Activated CD4-positive, alpha-beta memory T cell treated with anti-CD3 and anti-CD28 coated beads for 36 hours (primary cell): ENCODE data around the gene PRKCQ. TPM values are rescaled to one million over a fixed set of nuclear protein-coding genes. Genes with fewer than 3 reads are reported as not detected.

Experiments used
- CTCF ChIA-PET: fragments of 350-600 bp; sonication (Branson Sonifier 250); formaldehyde crosslinking; loops from one replicate; lab custom pipeline; 2021; ENCODE audit warnings: antibody characterized with exemption, inconsistent platforms; lab: Charles Lee
- POLR2A ChIA-PET: fragments of 350-600 bp; sonication (Branson Sonifier 250); formaldehyde crosslinking; loops from one replicate; lab custom pipeline; 2021; ENCODE audit warnings: antibody characterized with exemption; lab: Charles Lee
- DNase-seq: peaks from one replicate; pipeline ENCODE4 v3.0.0-alpha.2; 2020
- H3K27ac Mint-ChIP-seq: one replicate; pipeline ENCODE4 v1.8.0; 2021; ENCODE audit warnings: mixed read lengths
- H3K27me3 Mint-ChIP-seq: one replicate; pipeline ENCODE4 v1.8.0; 2021; ENCODE audit warnings: mixed read lengths
- H3K36me3 Mint-ChIP-seq: one replicate; pipeline ENCODE4 v1.8.0; 2021; ENCODE audit warnings: mixed read lengths
- H3K4me1 Mint-ChIP-seq: one replicate; pipeline ENCODE4 v1.8.0; 2021; ENCODE audit warnings: low read depth, mixed read lengths
- H3K4me3 Mint-ChIP-seq: one replicate; pipeline ENCODE4 v1.8.0; 2021; ENCODE audit warnings: mild to moderate bottlenecking, mixed read lengths
- H3K9me3 Mint-ChIP-seq: one replicate; pipeline ENCODE4 v1.8.0; 2021; ENCODE audit warnings: mixed read lengths
- intact Hi-C: fragments of 100-400 bp; cut with micrococcal nuclease; formaldehyde crosslinking; loops from one replicate; pipeline ENCODE4 v1.15.1; 2023
- total RNA-seq, 2 experiments: library from RNA; stranded (reverse); gene quantifications; one replicate each; pipeline ENCODE4 v1.2.3, GENCODE V29; 2021

PRKCQ gene
- total RNA-seq, 2 experiments from 2014 or later, result 44.3 to 45.2 TPM

DNA sequence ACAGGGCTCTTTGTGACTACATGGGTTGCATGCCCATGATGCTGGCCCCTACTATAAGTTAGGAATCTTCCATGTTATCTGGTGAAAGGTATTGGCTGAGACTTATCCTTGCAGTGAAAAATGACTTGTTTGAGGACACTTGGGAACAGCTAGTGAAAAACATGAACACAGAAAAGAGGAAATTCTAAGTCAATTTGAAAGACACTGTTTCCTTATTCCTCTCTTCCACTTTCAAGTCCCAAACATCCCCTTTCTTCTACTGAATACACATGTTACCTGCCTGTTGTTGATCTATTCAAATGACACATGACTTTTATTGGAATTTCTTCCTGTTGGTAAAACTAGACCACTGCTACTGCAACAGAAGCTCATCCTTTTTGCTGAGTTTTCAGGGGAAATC is 29.5 kb upstream of the PRKCQ start:
- H3K27me3 Mint-ChIP-seq, result no peaks in the 10 kb centered on the region
- intact Hi-C loops, result loop anchor here (5.0 kb wide), 1 partner anchor 337 kb away; no protein-coding TSS in a partner anchor
- CTCF ChIA-PET, result interaction anchor here (1.5 kb wide), 1 partner anchor 8 kb away, joined by 3 read pairs; no protein-coding TSS in a partner anchor
- H3K9me3 Mint-ChIP-seq, result peaks cover 19% of the 10 kb centered on the region
- no peak overlapping the region for H3K4me3 Mint-ChIP-seq
- peaks cover 76% of the 10 kb centered on the region for H3K4me1 Mint-ChIP-seq
- H3K27ac Mint-ChIP-seq, result peak overlapping the region; percentile 77
- DNase-seq, result no peak
- H3K36me3 Mint-ChIP-seq, result peaks cover 29% of the 10 kb centered on the region
- POLR2A ChIA-PET, result interaction anchor here (1.3 to 2.8 kb wide), 2 partner anchors 21 to 28 kb away, joined by 4 to 15 read pairs; no protein-coding TSS in a partner anchor

DNA sequence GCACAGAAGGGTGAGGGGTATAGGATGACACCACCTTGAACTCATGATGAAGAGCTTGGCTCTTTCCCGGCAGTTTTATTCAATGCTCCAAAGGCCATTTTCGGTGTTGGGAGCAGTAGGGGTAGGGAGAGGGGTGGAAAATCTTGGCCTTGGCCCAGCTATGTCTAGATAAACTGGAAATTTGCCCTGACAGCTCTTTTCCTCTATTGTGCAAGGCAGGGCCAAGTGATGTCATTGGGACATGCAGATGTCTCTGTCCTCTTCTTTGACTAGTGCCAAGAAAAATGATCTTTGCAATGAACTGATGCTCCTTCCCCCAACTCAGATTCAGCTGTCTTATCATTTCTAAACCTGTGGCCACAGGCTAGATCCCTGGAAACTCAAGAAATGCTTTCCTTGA is 27.7 kb upstream of the PRKCQ start:
- POLR2A ChIA-PET, result interaction anchor here (0.7 to 2.8 kb wide), 4 partner anchors 11 to 77 kb away, joined by 3 to 15 read pairs (median 4); no protein-coding TSS in a partner anchor
- CTCF ChIA-PET, result interaction anchor here (1.0 to 1.9 kb wide), 5 partner anchors 12 to 59 kb away, joined by 3 to 9 read pairs (median 6); no protein-coding TSS in a partner anchor
- Mint-ChIP-seq H3K36me3 (peaks cover 22% of the 10 kb centered on the region), H3K9me3 (peaks cover 8% of the 10 kb centered on the region), H3K27ac (peak overlapping the region; percentile 90), H3K27me3 (no peaks in the 10 kb centered on the region), H3K4me1 (peaks cover 62% of the 10 kb centered on the region), H3K4me3 (peak overlapping the region; percentile 58)
- no peak for DNase-seq
- intact Hi-C loops, result loop anchor here (1.0 to 5.0 kb wide), 2 partner anchors 10 to 335 kb away; no protein-coding TSS in a partner anchor

DNA sequence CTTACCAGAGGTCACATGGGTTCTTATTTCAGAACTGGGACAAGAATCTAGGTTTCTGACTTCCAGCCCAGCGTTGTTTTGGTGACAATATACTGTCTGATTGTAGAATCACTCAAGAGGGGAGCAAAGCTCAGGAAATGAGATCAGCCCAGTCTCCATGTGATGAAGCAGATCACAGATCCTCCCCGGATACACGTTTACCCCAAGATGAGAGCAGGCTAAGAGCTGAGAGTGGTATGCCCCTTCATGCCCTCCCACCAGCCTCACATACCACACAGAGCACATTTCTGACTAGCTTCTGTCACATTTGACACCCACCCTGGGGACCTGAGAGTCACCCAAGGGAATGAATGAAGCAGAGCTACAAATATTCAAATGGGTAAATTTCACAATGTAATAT is 27.1 kb upstream of the PRKCQ start:
- peak; percentile 80 for DNase-seq
- Mint-ChIP-seq H3K4me3 (peak overlapping the region; percentile 58), H3K36me3 (peaks cover 22% of the 10 kb centered on the region), H3K27ac (peak overlapping the region; percentile 90), H3K4me1 (peaks cover 61% of the 10 kb centered on the region), H3K9me3 (peaks cover 8% of the 10 kb centered on the region), H3K27me3 (no peaks in the 10 kb centered on the region)
- CTCF ChIA-PET, result interaction anchor here (1.0 to 1.9 kb wide), 6 partner anchors 12 to 124 kb away, joined by 3 to 9 read pairs (median 6); no protein-coding TSS in a partner anchor
- POLR2A ChIA-PET, result interaction anchor here (0.7 to 2.8 kb wide), 4 partner anchors 11 to 77 kb away, joined by 3 to 15 read pairs (median 4); no protein-coding TSS in a partner anchor
- intact Hi-C loops, result loop anchor here (1.0 to 5.0 kb wide), 2 partner anchors 10 to 335 kb away; no protein-coding TSS in a partner anchor

DNA sequence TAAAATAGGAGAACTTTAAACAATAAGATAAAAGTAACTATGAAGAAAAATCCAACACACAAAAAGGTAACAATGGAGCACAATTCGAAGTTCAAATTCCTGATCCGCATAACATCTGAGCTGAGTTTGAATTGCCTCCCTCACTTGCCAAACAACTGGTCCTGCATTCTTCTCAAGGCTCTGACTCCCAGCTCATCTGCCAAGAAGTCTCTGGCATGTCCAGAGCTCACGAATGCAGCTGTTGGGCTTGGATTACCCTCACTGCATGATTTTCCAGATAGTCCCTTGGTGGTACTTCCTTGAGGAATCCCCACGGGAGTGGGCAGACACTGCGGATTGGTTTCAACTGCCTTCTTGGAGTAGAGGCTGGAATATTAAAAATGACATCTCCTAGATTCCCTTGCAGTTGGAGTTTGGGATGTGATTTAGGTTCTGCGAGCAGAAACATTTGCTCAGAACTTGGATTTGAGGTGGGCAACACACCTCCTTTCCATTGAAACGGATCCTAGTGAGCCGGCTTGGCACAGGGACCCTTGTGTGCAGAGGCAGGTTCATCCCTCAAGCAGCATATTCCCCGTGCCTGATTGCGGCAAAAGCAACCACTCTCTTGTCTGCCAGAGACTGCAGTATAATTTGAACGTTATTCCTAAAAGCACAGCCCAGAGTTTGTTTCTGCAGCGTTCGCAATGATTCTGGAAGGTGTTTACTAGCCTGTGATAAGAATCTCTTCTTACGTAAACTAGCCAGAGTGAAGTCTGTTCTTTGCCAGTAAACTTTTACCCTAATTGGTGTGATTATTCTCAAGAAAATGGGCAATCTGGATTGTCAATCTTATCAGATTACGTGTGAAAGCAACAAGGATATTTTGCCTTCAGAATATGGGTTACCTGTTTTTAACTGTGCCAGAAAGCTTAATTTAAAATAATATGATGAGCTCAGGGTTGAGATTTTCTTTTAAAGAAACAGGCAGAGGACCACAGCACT is 23.4 kb upstream of the PRKCQ start:
- Mint-ChIP-seq H3K27me3 (no peaks in the 10 kb centered on the region), H3K27ac (no peak overlapping the region), H3K9me3 (peaks cover 7% of the 10 kb centered on the region), H3K36me3 (peaks cover 22% of the 10 kb centered on the region), H3K4me3 (no peak overlapping the region), H3K4me1 (peaks cover 63% of the 10 kb centered on the region)
- no peak for DNase-seq
- CTCF ChIA-PET, result interaction anchor here (0.8 to 2.2 kb wide), 4 partner anchors 10 to 157 kb away, joined by 3 to 8 read pairs (median 6); no protein-coding TSS in a partner anchor
- intact Hi-C loops, result no loop called here
- POLR2A ChIA-PET, result interaction anchor here (1.7 kb wide), 1 partner anchor 10 kb away, joined by 6 read pairs; no protein-coding TSS in a partner anchor

DNA sequence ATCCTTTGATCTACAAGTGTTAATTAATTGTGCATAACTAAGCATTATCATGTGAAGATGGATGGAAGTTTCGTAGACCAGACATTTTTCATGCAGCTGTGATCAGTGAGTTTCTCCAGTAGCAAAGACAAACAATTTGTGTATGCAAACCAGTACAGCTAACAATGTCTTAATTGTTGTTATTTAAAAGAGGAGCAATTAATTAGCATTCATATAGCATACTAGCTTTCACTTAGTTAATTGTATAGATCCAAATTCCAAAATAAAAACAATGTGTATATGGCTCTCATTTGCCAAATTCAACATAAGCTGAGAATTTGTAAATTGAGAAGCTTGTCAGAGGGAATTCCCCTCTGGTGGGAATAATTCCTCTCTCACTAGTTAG is 22.6 kb upstream of the PRKCQ start:
- H3K9me3 Mint-ChIP-seq, result peaks cover 4% of the 10 kb centered on the region
- peaks cover 61% of the 10 kb centered on the region for H3K4me1 Mint-ChIP-seq
- no peak overlapping the region for H3K4me3 Mint-ChIP-seq
- no peaks in the 10 kb centered on the region for H3K27me3 Mint-ChIP-seq
- intact Hi-C loops, result no loop called here
- DNase-seq, result no peak
- CTCF ChIA-PET, result interaction anchor here (0.8 to 2.2 kb wide), 4 partner anchors 9 to 157 kb away, joined by 3 to 8 read pairs (median 6); no protein-coding TSS in a partner anchor
- peaks cover 19% of the 10 kb centered on the region for H3K36me3 Mint-ChIP-seq
- POLR2A ChIA-PET, result interaction anchor here (1.7 kb wide), 1 partner anchor 10 kb away, joined by 6 read pairs; no protein-coding TSS in a partner anchor
- H3K27ac Mint-ChIP-seq, result no peak overlapping the region

DNA sequence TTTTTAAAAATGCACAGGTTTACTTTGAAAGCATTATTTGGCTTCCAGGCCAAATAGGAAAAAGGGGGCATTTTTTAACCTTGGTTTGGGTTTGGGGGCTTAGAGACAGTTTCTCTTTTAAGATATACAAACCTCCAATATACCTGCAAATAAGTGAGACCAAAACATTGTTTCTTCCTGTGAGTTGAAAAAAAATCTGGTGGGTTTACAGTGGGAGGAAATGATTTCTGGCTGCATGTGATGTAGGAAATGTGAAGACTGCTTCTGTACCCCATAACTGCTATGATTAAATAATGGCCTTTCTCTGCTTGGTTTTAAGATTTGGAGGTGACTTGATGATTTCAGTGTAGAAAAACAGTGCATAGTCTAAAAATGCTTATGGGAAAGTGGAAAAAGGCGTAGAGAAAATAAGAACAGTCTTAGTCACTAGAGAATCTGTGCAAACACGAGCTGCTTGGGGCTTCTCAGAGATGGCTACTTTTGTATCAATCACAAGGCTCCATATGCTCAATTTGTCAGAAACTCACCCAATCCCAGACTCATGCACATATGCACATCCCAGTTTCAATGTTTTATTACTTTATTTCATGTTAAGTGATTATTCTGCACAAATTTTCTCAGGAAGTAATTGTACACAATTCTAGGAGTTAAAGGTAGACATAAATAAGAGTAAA is 22.1 kb upstream of the PRKCQ start:
- H3K4me1 Mint-ChIP-seq, result peaks cover 61% of the 10 kb centered on the region
- H3K27me3 Mint-ChIP-seq, result no peaks in the 10 kb centered on the region
- ChIA-PET POLR2A (interaction anchor here (1.7 kb wide), 1 partner anchor 9 kb away, joined by 6 read pairs; no protein-coding TSS in a partner anchor), CTCF (interaction anchor here (0.7 to 3.5 kb wide), 8 partner anchors 8 to 193 kb away, joined by 3 to 31 read pairs (median 4); partner anchors contain the start of gene PRKCQ)
- H3K27ac Mint-ChIP-seq, result peak overlapping the region; percentile 55
- peaks cover 17% of the 10 kb centered on the region for H3K36me3 Mint-ChIP-seq
- intact Hi-C loops, result no loop called here
- no peak overlapping the region for H3K4me3 Mint-ChIP-seq
- peaks cover 4% of the 10 kb centered on the region for H3K9me3 Mint-ChIP-seq
- DNase-seq, result no peak

DNA sequence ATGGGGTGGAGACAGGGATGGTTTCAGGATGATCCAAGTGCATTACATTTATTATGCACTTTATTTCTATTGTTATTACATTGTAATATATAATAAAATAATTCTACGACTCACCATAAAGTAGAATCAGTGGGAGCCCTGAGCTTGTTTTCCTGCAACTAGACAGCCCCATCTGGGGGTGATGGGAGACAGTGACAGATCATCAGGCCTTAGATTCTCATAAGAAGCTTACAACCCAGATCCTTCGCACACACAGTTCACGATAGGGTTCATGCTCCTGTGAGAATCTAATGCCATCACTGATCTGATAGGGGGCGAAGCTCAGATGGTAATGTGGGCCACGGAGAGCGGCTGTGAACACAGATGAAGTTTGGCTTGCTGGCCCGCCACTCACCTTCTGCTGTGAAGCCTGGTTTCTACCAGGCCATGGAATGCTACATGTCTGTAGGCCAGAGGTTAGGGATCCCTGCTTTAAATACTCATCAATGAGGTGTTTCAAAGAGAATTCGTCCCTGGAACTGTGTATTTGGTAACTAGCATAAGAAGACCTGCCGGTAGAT is 21.2 kb upstream of the PRKCQ start:
- POLR2A ChIA-PET, result interaction anchor here (0.5 to 1.7 kb wide), 2 partner anchors 8 to 47 kb away, joined by 6 read pairs; no protein-coding TSS in a partner anchor
- Mint-ChIP-seq H3K4me3 (no peak overlapping the region), H3K27me3 (no peaks in the 10 kb centered on the region), H3K27ac (peak overlapping the region; percentile 89), H3K4me1 (peaks cover 62% of the 10 kb centered on the region), H3K9me3 (peaks cover 4% of the 10 kb centered on the region), H3K36me3 (peaks cover 15% of the 10 kb centered on the region)
- intact Hi-C loops, result no loop called here
- peak; percentile 48 for DNase-seq
- CTCF ChIA-PET, result interaction anchor here (0.6 to 3.5 kb wide), 8 partner anchors 8 to 192 kb away, joined by 3 to 31 read pairs (median 4); partner anchors contain the start of gene PRKCQ

DNA sequence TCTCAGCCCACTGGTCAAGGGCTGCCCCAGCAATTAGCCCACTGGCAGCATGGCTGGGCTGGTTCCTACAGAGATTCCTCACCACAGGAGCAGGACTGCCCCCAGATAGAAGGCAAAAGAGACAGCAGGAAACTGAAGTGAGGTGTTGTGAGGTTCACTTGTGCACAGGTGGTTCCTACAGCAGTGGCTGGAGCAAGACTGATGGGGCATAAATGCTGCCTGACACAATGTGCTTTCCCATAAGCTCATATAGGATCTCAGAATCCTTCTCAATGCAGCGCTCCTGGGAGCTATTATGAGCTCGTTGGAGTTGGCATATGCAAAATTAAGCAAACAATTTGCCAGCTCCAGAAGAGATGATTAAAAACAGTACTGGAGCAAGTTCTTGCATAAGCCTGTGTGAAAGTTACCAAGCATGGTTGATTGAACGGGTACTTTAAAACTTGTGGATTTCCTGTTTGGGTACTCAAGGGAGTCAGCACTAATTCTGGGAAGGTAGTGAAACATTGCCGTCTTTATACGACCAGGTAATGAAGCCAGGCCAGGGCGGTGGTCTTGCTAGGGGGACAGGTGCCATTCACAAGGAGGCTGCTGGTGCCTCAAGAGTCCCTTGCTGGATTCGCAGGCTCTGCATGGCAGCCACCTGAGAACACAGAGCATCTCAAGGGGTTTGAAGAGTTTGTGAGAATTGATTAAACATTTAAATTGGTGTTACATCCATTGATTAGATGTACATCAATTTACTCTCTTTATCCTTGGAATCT is 20.3 kb upstream of the PRKCQ start:
- ChIA-PET POLR2A (interaction anchor here (0.5 to 1.0 kb wide), 3 partner anchors 18 to 516 kb away, joined by 3 to 6 read pairs (median 6); no protein-coding TSS in a partner anchor), CTCF (interaction anchor here (0.6 to 3.5 kb wide), 4 partner anchors 11 to 182 kb away, joined by 3 to 31 read pairs (median 4); partner anchors contain the start of gene PRKCQ)
- no peak for DNase-seq
- Mint-ChIP-seq H3K4me3 (peak overlapping the region; percentile 50), H3K36me3 (peaks cover 15% of the 10 kb centered on the region), H3K9me3 (peaks cover 4% of the 10 kb centered on the region), H3K27ac (peak overlapping the region; percentile 89), H3K27me3 (no peaks in the 10 kb centered on the region), H3K4me1 (peaks cover 65% of the 10 kb centered on the region)
- intact Hi-C loops, result loop anchor here (1.0 kb wide), 2 partner anchors 20 to 183 kb away; partner anchors contain the start of gene PRKCQ

DNA sequence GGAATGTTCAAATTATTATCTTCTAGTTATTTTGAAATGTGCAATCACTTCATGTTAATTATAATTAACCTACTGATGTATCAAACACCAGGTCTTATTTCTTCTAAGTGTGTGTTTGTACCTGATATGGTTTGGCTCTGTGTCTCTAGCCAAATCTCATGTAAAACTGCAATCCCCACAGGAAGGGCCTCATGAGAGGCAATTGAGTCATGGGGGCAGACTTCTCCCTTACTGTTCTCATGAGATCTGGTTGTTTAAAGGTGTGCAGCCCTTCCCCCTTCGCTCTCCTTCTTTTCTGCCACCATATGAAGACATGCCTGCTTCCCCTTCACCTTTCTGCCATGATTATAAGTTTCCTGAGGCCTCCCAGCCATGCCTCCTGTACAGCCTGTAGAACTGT is 18.6 kb upstream of the PRKCQ start:
- POLR2A ChIA-PET, result interaction anchor here (1.2 kb wide), 1 partner anchor 19 kb away, joined by 4 read pairs; the partner anchor contains the start of gene PRKCQ
- H3K27me3 Mint-ChIP-seq, result no peaks in the 10 kb centered on the region
- CTCF ChIA-PET, result interaction anchor here (0.8 to 3.5 kb wide), 2 partner anchors 16 to 659 kb away, joined by 3 to 31 read pairs; partner anchors contain the start of gene PRKCQ
- peak overlapping the region; percentile 89 for H3K27ac Mint-ChIP-seq
- no peak for DNase-seq
- H3K36me3 Mint-ChIP-seq, result peaks cover 18% of the 10 kb centered on the region
- intact Hi-C loops, result no loop called here
- no peak overlapping the region for H3K4me3 Mint-ChIP-seq
- peaks cover 77% of the 10 kb centered on the region for H3K4me1 Mint-ChIP-seq
- peaks cover 4% of the 10 kb centered on the region for H3K9me3 Mint-ChIP-seq

DNA sequence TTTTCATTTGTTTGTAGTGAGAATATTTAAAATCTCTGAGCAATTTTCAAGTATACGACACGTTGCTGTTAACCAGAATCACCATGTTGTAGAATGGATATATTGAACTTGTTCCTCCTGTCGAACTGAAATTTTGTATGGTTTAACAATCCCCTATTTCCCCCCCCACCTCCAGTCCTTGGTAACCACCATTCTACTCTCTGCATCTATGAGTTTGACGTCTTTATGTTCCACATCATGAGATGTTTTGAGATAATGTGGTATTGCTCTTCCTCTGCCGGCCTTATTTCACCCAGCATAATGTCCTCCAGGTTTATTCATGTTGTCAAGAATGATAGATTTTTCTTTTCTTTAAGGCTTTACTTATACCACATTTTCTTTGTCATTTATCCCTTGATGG is 17.4 kb upstream of the PRKCQ start:
- ChIA-PET POLR2A (interaction anchor here (0.6 kb wide), 1 partner anchor 111 kb away, joined by 3 read pairs; no protein-coding TSS in a partner anchor), CTCF (no interaction called here)
- Mint-ChIP-seq H3K27me3 (no peaks in the 10 kb centered on the region), H3K9me3 (peaks cover 4% of the 10 kb centered on the region), H3K4me1 (peaks cover 87% of the 10 kb centered on the region), H3K27ac (peak overlapping the region; percentile 3), H3K36me3 (peaks cover 22% of the 10 kb centered on the region), H3K4me3 (no peak overlapping the region)
- intact Hi-C loops, result loop anchor here (1.0 kb wide), 1 partner anchor 10 kb away; no protein-coding TSS in a partner anchor
- DNase-seq, result no peak
